GM19328 (cell line): ENCODE data around the gene HIBADH.

ENCODE experiments used
- ATAC-seq: cut with Tn5 transposase; IDR thresholded peaks from one replicate; pipeline ENCODE4 v1.9.1; 2021; ENCODE audit warnings: mild to moderate bottlenecking, moderate library complexity; ENCODE audit not compliant: unreplicated experiment

Gene HIBADH

GRCh38 chr7:27553273-27553672 lies 109.4 kb downstream of the HIBADH start:
- no peak for ATAC-seq

GRCh38 chr7:27551803-27552400 lies 110.8 kb downstream of the HIBADH start:
- ATAC-seq = no peak

GRCh38 chr7:27549606-27550005 lies 113.1 kb downstream of the HIBADH start:
- ATAC-seq = no peak

GRCh38 chr7:27548304-27548703 lies 114.4 kb downstream of the HIBADH start:
- ATAC-seq = no peak

GRCh38 chr7:27547401-27547800 lies 115.3 kb downstream of the HIBADH start:
- ATAC-seq = no peak

GRCh38 chr7:27546610-27547009 lies 116.1 kb downstream of the HIBADH start:
- no peak for ATAC-seq

- no peak for ATAC-seq
These were observed 126.9 kb downstream of the HIBADH start for GRCh38 chr7:27535795-27536194.

GRCh38 chr7:27533652-27534081 lies 129.0 kb downstream of the HIBADH start:
- no peak for ATAC-seq

- ATAC-seq = no peak
These were observed 130.4 kb downstream of the HIBADH start for GRCh38 chr7:27532314-27532713.

- no peak for ATAC-seq
These were observed 135.4 kb downstream of the HIBADH start for GRCh38 chr7:27527348-27527714.

GRCh38 chr7:27526611-27527347 lies 135.9 kb downstream of the HIBADH start:
- ATAC-seq = no peak

- no peak for ATAC-seq
These were observed 136.6 kb downstream of the HIBADH start for GRCh38 chr7:27526131-27526530.

- no peak for ATAC-seq
These were observed 139.4 kb downstream of the HIBADH start for GRCh38 chr7:27523321-27523720.

GRCh38 chr7:27522566-27522965 lies 140.1 kb downstream of the HIBADH start:
- ATAC-seq = no peak

- ATAC-seq = no peak
These were observed 141.6 kb downstream of the HIBADH start for GRCh38 chr7:27520815-27521790.

GRCh38 chr7:27519793-27520469 lies 142.8 kb downstream of the HIBADH start:
- ATAC-seq = no peak

GRCh38 chr7:27518561-27519350 lies 143.9 kb downstream of the HIBADH start:
- no peak for ATAC-seq

GRCh38 chr7:27516421-27516820 lies 146.3 kb downstream of the HIBADH start:
- ATAC-seq = no peak

GRCh38 chr7:27515933-27516332 lies 146.8 kb downstream of the HIBADH start:
- ATAC-seq = no peak

- ATAC-seq = no peak
These were observed 147.8 kb downstream of the HIBADH start for GRCh38 chr7:27514861-27515260.
